PC-9 (cell line): Measurements from ENCODE around the gene TTLL9.

ENCODE experiments used
- EZH2 ChIP-seq: fragments of 200-600 bp; sonication (generic); IDR thresholded peaks from 2 replicates; pipeline ENCODE4 v1.8.0; 2017; ENCODE audit warnings: antibody characterized with exemption, low read depth
- TF ChIP-seq, protein P1 (sequence below): fragments of 200-600 bp; sonication (generic); conservative IDR thresholded peaks from 2 replicates; pipeline ENCODE4 v1.6.1; 2017; ENCODE audit warnings: mixed run types, antibody characterized with exemption, mild to moderate bottlenecking, moderate library complexity

DNA sequence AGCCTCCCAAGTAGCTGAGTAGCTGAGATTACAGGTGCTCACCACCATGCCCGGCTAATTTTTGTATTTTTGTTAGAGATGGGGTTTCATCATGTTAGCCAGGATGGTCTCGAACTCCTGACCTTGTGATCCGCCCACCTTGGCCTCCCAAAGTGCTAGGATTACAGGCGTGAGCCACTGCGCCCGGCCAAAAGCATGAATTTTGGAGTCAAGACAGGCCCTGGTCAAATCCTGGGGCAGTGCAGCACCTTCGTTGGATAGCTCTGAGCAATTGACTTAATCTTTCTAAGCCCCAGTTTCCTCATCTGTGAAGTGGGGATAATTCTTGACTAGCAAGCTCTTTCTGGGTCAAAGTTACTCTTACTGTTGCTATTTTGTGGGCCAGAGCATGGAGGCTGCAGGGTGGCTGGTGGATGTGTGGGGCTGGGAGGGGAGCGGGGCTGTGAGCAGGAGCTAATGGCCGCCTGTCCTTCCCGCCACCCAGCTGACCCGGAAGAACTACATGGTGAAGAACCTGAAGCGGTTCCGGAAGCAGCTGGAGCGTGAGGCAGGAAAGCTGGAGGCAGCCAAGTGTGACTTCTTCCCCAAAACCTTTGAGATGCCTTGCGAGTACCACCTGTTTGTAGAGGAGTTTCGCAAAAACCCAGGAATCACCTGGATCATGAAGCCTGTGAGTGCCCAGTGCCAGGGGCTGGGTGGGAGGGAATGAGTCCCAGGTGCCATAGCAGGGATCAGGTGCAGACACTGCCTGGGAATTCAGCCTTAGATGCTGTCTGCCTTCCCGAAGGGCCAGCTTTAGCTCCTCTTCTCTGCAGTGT lies 39.0 kb downstream of the TTLL9 start:
- TF ChIP-seq, protein P1, sequence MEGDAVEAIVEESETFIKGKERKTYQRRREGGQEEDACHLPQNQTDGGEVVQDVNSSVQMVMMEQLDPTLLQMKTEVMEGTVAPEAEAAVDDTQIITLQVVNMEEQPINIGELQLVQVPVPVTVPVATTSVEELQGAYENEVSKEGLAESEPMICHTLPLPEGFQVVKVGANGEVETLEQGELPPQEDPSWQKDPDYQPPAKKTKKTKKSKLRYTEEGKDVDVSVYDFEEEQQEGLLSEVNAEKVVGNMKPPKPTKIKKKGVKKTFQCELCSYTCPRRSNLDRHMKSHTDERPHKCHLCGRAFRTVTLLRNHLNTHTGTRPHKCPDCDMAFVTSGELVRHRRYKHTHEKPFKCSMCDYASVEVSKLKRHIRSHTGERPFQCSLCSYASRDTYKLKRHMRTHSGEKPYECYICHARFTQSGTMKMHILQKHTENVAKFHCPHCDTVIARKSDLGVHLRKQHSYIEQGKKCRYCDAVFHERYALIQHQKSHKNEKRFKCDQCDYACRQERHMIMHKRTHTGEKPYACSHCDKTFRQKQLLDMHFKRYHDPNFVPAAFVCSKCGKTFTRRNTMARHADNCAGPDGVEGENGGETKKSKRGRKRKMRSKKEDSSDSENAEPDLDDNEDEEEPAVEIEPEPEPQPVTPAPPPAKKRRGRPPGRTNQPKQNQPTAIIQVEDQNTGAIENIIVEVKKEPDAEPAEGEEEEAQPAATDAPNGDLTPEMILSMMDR: no peak
- no peak for TF ChIP-seq EZH2
